ENCODE results near the gene SARS1. TPM values are rescaled to one million over a fixed set of nuclear protein-coding genes. Genes with fewer than 3 reads are reported as not detected.

The SARS1 gene, protein sequence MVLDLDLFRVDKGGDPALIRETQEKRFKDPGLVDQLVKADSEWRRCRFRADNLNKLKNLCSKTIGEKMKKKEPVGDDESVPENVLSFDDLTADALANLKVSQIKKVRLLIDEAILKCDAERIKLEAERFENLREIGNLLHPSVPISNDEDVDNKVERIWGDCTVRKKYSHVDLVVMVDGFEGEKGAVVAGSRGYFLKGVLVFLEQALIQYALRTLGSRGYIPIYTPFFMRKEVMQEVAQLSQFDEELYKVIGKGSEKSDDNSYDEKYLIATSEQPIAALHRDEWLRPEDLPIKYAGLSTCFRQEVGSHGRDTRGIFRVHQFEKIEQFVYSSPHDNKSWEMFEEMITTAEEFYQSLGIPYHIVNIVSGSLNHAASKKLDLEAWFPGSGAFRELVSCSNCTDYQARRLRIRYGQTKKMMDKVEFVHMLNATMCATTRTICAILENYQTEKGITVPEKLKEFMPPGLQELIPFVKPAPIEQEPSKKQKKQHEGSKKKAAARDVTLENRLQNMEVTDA
- 127 to 354 TPM (median 348 TPM) in 3 replicates for total RNA-seq
- long read RNA-seq, transcript SARS-201 (11 exons, 1,852 nt) = major isoform, 626 of 767 reads
- long read RNA-seq, transcript SARS-206 (2 exons, 804 nt) = minor isoform, 6 of 767 reads
- long read RNA-seq, transcript SARS-202 (12 exons, 1,882 nt) = minor isoform, 5 of 767 reads
- long read RNA-seq, partial matches to known transcripts = 55 of 767 reads
- long read RNA-seq, other reads (novel, unspliced or antisense) = 75 of 767 reads

- Mint-ChIP-seq H3K4me1 (ENCODE audit: low read depth) (peaks cover 39% of the 10 kb centered on the region), H3K27ac (ENCODE audit: unreplicated experiment) (peak within 1 kb of the TSS; percentile 100), H3K36me3 (ENCODE audit: low read depth) (peaks cover 8% of the 10 kb centered on the region), H3K27me3 (ENCODE audit: low read depth) (no peaks in the 10 kb centered on the region), H3K9me3 (ENCODE audit: low read depth) (no peaks in the 10 kb centered on the region), H3K4me3 (ENCODE audit: unreplicated experiment) (peak within 1 kb of the TSS; percentile 100)
- TF ChIP-seq, protein P1, sequence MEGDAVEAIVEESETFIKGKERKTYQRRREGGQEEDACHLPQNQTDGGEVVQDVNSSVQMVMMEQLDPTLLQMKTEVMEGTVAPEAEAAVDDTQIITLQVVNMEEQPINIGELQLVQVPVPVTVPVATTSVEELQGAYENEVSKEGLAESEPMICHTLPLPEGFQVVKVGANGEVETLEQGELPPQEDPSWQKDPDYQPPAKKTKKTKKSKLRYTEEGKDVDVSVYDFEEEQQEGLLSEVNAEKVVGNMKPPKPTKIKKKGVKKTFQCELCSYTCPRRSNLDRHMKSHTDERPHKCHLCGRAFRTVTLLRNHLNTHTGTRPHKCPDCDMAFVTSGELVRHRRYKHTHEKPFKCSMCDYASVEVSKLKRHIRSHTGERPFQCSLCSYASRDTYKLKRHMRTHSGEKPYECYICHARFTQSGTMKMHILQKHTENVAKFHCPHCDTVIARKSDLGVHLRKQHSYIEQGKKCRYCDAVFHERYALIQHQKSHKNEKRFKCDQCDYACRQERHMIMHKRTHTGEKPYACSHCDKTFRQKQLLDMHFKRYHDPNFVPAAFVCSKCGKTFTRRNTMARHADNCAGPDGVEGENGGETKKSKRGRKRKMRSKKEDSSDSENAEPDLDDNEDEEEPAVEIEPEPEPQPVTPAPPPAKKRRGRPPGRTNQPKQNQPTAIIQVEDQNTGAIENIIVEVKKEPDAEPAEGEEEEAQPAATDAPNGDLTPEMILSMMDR (IDR thresholded peaks at IDR 0.05) = no peak
- DNase-seq (ENCODE audit: low spot score) = no peak
Observed at GRCh38 chr1:109213824-109214693, at the start of gene SARS1. SARS1 (plus strand) TSS chr1:109213918; CDS start chr1:109213993, 75 bp downstream.

GRCh38 chr1:109164538-109164937 is 49.2 kb upstream of the SARS1 start:
- H3K36me3 Mint-ChIP-seq (ENCODE audit: low read depth) = no peaks in the 10 kb centered on the region
- no peaks in the 10 kb centered on the region for H3K27me3 Mint-ChIP-seq (ENCODE audit: low read depth)
- no peak overlapping the region for H3K27ac Mint-ChIP-seq (ENCODE audit: unreplicated experiment)
- no peaks in the 10 kb centered on the region for H3K9me3 Mint-ChIP-seq (ENCODE audit: low read depth)
- H3K4me1 Mint-ChIP-seq (ENCODE audit: low read depth) = peaks cover 19% of the 10 kb centered on the region
- H3K4me3 Mint-ChIP-seq (ENCODE audit: unreplicated experiment) = no peak overlapping the region
- TF ChIP-seq, protein P1 (IDR thresholded peaks at IDR 0.05) = no peak
- no peak for DNase-seq (ENCODE audit: low spot score)

GRCh38 chr1:109167001-109167506 is 46.7 kb upstream of the SARS1 start:
- no peaks in the 10 kb centered on the region for H3K27me3 Mint-ChIP-seq (ENCODE audit: low read depth)
- H3K4me1 Mint-ChIP-seq (ENCODE audit: low read depth) = peaks cover 19% of the 10 kb centered on the region
- no peak overlapping the region for H3K4me3 Mint-ChIP-seq (ENCODE audit: unreplicated experiment)
- no peaks in the 10 kb centered on the region for H3K36me3 Mint-ChIP-seq (ENCODE audit: low read depth)
- H3K27ac Mint-ChIP-seq (ENCODE audit: unreplicated experiment) = no peak overlapping the region
- H3K9me3 Mint-ChIP-seq (ENCODE audit: low read depth) = no peaks in the 10 kb centered on the region
- TF ChIP-seq, protein P1 (IDR thresholded peaks at IDR 0.05) = no peak
- DNase-seq (ENCODE audit: low spot score) = no peak

GRCh38 chr1:109170035-109170764 is 43.5 kb upstream of the SARS1 start:
- H3K27ac Mint-ChIP-seq (ENCODE audit: unreplicated experiment) = no peak overlapping the region
- TF ChIP-seq, protein P1 (IDR thresholded peaks at IDR 0.05) = no peak
- DNase-seq (ENCODE audit: low spot score) = no peak
- no peaks in the 10 kb centered on the region for H3K27me3 Mint-ChIP-seq (ENCODE audit: low read depth)
- no peaks in the 10 kb centered on the region for H3K36me3 Mint-ChIP-seq (ENCODE audit: low read depth)
- H3K4me3 Mint-ChIP-seq (ENCODE audit: unreplicated experiment) = no peak overlapping the region
- no peaks in the 10 kb centered on the region for H3K9me3 Mint-ChIP-seq (ENCODE audit: low read depth)
- peaks cover 7% of the 10 kb centered on the region for H3K4me1 Mint-ChIP-seq (ENCODE audit: low read depth)

Data from chondrocyte (in vitro differentiated cells).